Stimulated activated naive CD8-positive, alpha-beta T cell treated with anti-CD3 and anti-CD28 coated beads, Interleukin-15, Interleukin-2, amounts not matched to agents 100 ng/mL and 50 ng/mL, for 24 hours (primary cell): Measurements from ENCODE around the gene CDC5L.

Experiments
- H3K27ac Mint-ChIP-seq: one replicate; pipeline ENCODE4 v1.8.0; 2021; ENCODE audit warnings: mild to moderate bottlenecking, mixed read lengths
- H3K27me3 Mint-ChIP-seq: one replicate; pipeline ENCODE4 v1.8.0; 2021; ENCODE audit warnings: mixed read lengths
- H3K36me3 Mint-ChIP-seq: one replicate; pipeline ENCODE4 v1.8.0; 2021; ENCODE audit warnings: low read depth, mixed read lengths
- H3K4me1 Mint-ChIP-seq: one replicate; pipeline ENCODE4 v1.8.0; 2021; ENCODE audit warnings: low read depth, mixed read lengths
- H3K4me3 Mint-ChIP-seq: one replicate; pipeline ENCODE4 v1.8.0; 2021; ENCODE audit warnings: mild to moderate bottlenecking, mixed read lengths
- H3K9me3 Mint-ChIP-seq: one replicate; pipeline ENCODE4 v1.8.0; 2021; ENCODE audit warnings: mixed read lengths

CDC5L gene

DNA sequence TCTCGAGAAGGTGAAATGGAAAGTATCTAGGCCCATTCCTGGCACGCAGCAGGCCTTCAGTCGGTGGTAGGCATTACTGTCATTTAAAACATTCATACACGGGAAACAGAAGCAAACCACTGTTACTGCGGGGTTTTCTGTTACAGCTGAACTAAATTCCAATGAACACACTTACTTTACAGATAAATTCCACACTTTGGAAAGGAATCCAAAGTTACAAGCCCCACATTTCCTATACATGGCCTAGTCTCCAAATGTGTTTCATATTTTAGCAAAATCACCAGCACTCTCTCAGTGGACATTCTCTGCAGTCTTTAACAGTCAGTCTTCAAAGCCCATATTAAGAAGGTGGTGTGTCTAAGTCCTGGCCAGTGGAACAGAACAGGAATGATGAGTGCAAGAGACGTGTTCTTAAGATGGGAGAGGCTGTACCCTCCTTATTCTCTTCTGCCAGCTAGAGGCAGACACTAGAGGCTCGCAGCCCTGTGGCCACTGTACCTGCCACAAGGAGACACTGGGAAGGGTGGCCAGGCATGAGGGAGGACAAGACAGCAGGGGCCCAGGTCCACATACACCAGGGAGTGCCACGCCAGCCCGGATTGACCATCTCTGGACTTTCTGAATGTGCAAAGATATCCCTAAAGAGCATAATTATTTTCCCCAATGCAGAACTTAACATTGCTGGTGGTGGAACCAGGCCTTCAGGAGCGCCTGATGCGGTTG is 76.4 kb downstream of the CDC5L start:
- no peaks in the 10 kb centered on the region for H3K36me3 Mint-ChIP-seq
- no peak overlapping the region for H3K4me3 Mint-ChIP-seq
- no peak overlapping the region for H3K27ac Mint-ChIP-seq
- no peaks in the 10 kb centered on the region for H3K9me3 Mint-ChIP-seq
- H3K27me3 Mint-ChIP-seq: no peaks in the 10 kb centered on the region
- no peaks in the 10 kb centered on the region for H3K4me1 Mint-ChIP-seq

DNA sequence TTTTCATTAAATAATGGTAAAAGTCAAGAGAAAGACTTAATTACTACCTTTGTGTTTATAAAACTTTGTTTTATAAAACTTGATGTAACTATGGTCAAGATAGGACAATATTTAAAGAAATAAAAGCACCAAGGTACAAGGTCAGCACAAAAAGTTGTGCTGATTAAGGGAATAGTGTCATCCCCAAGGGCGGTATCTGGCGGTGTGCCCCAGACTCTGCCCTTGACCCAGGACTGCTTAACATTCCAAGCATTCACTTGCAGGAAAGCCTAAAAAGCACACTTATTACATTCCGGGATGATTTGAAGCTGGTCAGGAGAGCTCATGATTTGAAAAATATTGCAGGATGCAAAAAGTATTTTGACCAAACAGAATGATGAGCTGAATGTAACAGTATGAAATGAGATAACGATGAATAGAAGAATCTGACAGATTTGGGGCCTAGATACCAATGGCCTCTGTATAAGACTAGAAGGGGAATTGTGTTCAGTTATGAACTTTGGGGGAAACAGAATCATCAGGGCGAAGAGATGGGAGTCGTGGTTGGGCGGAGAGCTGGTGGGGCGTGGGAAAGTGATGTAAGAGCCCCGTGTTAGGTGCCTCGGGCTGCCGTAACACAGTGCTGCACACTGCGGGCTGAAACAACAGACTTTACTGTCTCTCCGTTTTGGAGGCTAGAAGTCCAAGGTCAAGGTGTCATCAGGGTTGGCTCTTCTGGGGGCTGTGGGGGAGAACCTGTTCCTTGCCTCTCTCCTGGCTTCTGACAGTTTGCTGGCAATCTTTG is 77.2 kb downstream of the CDC5L start:
- H3K4me1 Mint-ChIP-seq: no peaks in the 10 kb centered on the region
- H3K36me3 Mint-ChIP-seq: no peaks in the 10 kb centered on the region
- H3K9me3 Mint-ChIP-seq: no peaks in the 10 kb centered on the region
- no peak overlapping the region for H3K27ac Mint-ChIP-seq
- no peaks in the 10 kb centered on the region for H3K27me3 Mint-ChIP-seq
- no peak overlapping the region for H3K4me3 Mint-ChIP-seq

DNA sequence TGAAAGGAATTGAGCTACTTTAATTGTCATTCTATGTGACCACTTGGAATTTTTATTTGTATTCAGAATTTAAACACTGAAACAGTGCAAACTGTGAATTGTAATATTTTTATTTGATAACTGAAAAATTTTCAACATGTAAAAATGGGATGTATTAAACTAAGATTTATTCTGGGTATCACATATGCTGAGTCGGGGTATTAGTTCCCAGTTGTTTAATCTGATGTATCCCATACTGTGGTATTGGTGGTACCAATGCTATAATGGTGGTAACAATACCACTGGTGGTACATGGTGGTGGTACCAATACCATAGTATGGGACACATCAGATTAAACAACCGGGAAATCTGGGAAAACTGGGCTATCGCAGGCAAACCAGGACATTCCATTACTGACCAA is 79.4 kb downstream of the CDC5L start:
- Mint-ChIP-seq H3K4me1 (no peaks in the 10 kb centered on the region), H3K27me3 (no peaks in the 10 kb centered on the region), H3K27ac (no peak overlapping the region), H3K36me3 (no peaks in the 10 kb centered on the region), H3K9me3 (no peaks in the 10 kb centered on the region), H3K4me3 (no peak overlapping the region)

DNA sequence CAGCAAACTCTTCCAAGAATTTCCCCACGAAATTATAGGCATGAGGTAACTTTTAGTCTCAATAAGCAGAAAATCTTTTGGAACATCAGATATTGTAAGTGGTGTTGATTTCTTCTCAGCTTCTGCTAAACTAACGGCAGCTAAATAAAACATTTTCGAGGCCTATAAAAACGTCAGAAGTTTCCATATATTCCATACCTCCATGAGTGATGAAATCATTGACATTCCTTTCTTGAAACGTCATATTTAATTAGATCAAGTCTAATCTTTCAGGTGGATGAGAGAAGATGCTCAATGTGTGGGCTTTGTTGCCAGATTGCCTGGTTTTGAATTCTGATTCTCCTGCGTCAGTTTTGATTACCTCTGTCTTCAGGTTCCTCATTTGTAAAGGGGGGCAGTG is 81.3 kb downstream of the CDC5L start:
- Mint-ChIP-seq H3K9me3 (no peaks in the 10 kb centered on the region), H3K27me3 (no peaks in the 10 kb centered on the region), H3K4me3 (no peak overlapping the region), H3K27ac (no peak overlapping the region), H3K4me1 (no peaks in the 10 kb centered on the region), H3K36me3 (no peaks in the 10 kb centered on the region)

DNA sequence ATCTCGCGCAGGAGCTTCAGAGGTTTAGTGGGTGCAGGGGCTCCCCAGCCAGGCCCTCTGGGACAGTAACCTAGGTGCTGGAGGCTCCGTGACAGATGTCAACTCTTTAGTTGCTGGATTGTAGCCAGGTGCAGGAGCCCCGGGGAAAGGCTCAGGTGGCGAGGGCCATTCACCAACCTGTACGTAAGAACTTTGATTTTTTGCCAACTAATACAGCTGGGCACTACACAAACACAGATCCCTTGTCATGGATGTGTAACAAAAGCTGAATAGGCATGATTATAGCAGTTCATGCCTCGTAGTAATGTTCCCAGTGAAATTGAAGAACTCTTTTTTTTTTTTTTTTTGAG is 82.6 kb downstream of the CDC5L start:
- no peaks in the 10 kb centered on the region for H3K36me3 Mint-ChIP-seq
- no peak overlapping the region for H3K4me3 Mint-ChIP-seq
- H3K27me3 Mint-ChIP-seq: peaks cover 3% of the 10 kb centered on the region
- no peaks in the 10 kb centered on the region for H3K9me3 Mint-ChIP-seq
- no peak overlapping the region for H3K27ac Mint-ChIP-seq
- H3K4me1 Mint-ChIP-seq: no peaks in the 10 kb centered on the region

DNA sequence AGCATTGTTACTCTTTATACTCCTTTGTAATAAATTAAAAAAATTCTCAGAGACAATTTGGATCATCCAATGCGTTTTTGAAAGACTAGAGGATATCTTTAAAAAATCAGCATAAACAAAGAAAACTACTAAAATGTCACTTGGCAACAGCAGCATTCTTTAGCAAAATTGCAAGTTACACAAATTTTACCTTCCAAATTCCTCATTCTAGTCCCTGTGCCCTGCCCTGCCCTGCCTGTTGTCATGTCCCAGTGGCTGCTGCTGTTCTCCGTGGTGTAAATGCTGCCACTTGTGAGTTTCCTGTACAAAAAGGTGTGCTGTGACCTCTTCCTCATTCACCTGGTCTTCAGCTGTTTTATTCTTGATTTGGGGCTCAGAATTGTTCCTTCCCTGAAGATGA is 83.2 kb downstream of the CDC5L start:
- Mint-ChIP-seq H3K36me3 (no peaks in the 10 kb centered on the region), H3K27me3 (peaks cover 6% of the 10 kb centered on the region), H3K27ac (no peak overlapping the region), H3K4me1 (no peaks in the 10 kb centered on the region), H3K9me3 (no peaks in the 10 kb centered on the region), H3K4me3 (no peak overlapping the region)

DNA sequence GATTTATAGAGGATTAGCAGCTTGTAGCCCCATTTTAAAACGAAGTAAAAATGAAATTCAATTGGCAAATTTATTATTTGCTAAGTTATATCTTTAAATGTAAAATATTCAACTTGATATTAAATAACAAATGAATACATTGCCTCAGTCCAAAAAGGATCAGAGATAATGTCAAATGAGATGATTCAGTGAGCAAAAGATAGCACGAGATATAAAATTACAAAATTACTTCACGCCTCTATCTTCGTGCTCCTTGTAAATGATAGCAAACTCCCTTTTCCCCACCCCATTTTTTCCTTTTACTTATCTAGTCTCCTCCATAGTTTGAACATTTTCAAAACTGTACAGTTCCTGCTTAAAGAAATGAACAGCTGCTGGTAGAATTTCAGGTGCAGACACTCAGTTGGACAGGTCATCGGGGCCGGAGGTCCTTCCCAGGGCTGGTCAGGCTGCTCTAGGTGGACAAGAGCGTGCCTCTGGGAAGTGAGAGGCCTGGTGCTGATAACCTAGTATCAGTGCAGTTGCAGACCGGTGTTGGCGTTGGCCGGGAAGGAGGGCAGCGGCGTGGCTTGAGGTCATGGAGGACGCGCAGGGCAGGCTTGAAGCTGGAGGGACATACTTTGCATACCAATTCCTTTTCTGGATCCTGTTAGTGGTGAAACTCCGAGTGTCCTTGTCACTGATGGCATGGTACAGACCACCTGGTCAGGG is 83.9 kb downstream of the CDC5L start:
- H3K4me3 Mint-ChIP-seq: no peak overlapping the region
- H3K4me1 Mint-ChIP-seq: no peaks in the 10 kb centered on the region
- peaks cover 6% of the 10 kb centered on the region for H3K27me3 Mint-ChIP-seq
- H3K36me3 Mint-ChIP-seq: no peaks in the 10 kb centered on the region
- H3K27ac Mint-ChIP-seq: no peak overlapping the region
- H3K9me3 Mint-ChIP-seq: no peaks in the 10 kb centered on the region

DNA sequence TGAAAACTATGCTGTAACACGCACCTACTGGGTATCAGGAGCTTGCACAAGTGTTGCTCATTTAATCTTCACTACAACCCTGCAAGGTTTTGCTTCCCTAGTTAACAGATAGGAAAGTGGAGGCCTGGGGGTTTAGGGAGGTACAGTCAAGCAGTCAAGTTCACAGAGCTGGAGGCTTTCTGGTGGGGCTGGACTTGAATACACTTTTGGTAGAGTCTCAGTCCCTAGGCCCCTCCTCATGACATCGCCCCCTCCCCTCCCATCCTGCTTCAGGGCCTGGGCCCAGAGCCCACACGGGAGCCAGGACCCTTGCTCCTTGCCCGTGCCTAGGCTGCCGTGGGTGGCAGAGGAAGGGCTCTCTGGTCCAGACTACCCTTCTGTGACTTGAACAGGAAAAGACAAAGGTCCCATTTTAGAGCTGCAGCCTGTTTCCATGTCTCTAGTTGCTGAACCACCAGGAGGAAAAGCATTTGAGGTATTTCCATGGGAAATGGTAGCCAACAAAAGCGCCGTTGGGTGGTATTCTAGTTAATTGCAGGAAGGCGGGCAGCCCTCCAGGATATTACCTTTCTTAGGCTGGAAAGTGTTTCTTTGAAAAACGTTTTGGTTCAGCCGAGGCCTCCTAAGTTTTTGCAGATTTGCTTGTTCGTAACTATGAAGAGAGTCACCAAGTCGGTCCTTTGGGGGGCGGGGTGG is 84.9 kb downstream of the CDC5L start:
- peaks cover 6% of the 10 kb centered on the region for H3K27me3 Mint-ChIP-seq
- no peaks in the 10 kb centered on the region for H3K9me3 Mint-ChIP-seq
- H3K27ac Mint-ChIP-seq: no peak overlapping the region
- H3K36me3 Mint-ChIP-seq: no peaks in the 10 kb centered on the region
- no peaks in the 10 kb centered on the region for H3K4me1 Mint-ChIP-seq
- no peak overlapping the region for H3K4me3 Mint-ChIP-seq

DNA sequence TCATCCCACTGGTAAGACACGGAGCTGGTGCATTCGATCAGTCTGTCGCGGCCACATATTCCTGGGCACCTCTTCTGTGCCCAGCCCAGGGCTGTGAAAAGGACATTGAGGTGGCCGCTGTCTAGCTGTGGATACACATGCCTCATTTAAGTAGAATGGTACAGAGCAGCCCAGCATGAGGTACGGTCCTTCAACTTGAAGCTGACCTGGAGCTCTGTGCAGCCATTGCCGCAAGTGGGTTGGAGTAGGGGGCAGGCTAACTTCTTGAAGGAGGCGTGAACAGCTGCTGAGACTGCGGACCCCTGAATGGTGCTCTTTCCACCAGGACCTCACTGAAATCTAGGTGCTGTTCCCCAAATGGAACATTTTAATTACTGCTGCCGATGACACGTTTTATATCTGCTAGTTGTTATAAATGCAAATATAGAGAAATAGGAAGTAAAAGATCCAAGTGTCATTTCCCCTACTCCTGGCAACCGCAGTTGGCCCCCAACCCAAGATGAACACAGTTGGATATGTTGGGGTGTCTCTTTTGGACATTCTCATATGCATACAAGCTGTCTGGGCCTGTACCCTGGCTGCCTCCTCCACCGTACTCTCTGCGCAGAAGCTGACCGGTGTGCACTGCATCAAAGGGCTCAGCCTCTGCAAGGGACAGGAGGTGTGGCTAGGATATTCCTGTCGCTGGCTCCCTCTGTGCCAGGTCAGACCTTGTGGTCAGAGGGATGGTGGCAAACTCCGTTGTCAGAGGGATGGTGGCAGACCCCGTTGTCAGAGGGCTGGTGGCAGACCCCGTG is 86.1 kb downstream of the CDC5L start:
- peaks cover 6% of the 10 kb centered on the region for H3K27me3 Mint-ChIP-seq
- no peaks in the 10 kb centered on the region for H3K4me1 Mint-ChIP-seq
- H3K27ac Mint-ChIP-seq: no peak overlapping the region
- H3K36me3 Mint-ChIP-seq: no peaks in the 10 kb centered on the region
- H3K4me3 Mint-ChIP-seq: no peak overlapping the region
- H3K9me3 Mint-ChIP-seq: no peaks in the 10 kb centered on the region

DNA sequence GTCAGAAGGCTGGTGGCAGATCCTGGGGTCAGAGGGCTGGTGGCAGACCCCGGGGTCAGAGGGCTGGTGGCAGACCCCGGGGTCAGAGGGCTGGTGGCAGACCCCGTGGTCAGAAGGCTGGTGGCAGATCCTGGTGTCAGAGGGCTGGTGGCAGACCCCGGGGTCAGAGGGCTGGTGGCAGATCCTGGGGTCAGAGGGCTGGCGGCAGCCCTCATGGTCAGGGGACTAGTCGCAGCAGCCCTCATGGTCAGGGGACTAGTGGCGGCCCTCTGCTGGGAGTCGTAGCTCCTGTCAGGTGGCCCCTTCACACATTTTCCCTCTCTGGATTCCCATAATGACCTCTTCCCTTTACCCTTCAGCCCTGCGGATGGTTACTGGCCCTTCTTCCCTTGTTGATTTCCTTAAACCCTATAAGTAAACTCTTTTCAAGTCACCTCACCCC is 86.7 kb downstream of the CDC5L start:
- H3K4me3 Mint-ChIP-seq: no peak overlapping the region
- H3K36me3 Mint-ChIP-seq: no peaks in the 10 kb centered on the region
- H3K27me3 Mint-ChIP-seq: peaks cover 6% of the 10 kb centered on the region
- no peaks in the 10 kb centered on the region for H3K9me3 Mint-ChIP-seq
- no peak overlapping the region for H3K27ac Mint-ChIP-seq
- no peaks in the 10 kb centered on the region for H3K4me1 Mint-ChIP-seq

DNA sequence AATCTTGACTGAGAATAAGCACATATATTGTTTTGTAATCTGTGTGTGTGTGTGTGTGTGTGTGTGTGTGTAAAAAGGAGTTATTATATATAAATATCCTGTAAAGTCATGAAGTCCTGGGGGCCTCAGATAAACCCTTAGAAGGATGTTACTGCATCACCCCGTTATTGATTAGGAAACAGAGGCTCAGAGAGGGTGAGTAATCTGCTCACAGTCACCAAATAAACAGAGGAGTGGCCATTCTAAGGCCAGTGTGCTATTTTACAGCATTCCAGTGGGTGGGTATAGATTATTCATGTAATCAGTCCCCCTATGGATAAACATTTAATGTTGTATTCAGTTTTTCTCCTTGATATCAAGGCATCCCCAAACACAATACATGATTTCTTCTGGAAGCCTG is 87.1 kb downstream of the CDC5L start:
- no peak overlapping the region for H3K27ac Mint-ChIP-seq
- H3K27me3 Mint-ChIP-seq: peaks cover 6% of the 10 kb centered on the region
- H3K36me3 Mint-ChIP-seq: no peaks in the 10 kb centered on the region
- no peaks in the 10 kb centered on the region for H3K4me1 Mint-ChIP-seq
- no peaks in the 10 kb centered on the region for H3K9me3 Mint-ChIP-seq
- no peak overlapping the region for H3K4me3 Mint-ChIP-seq

DNA sequence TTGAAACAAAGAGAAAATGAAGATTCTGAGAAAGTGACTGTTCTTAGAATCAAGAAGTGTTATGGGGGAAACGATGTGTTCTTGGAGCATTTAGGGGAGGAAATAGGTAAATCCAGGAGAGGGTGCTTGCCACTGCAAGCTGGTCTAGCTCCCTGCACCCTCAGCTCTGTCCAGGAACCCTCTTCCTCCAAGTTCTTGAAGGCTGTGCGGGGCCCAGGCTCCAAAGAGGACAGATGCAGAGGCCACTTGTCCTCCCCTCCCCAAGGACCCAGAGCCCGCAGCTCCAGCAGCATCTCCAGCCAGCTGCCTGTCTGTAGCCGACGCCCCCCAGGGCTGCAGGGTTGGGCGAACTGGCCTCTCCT is 87.9 kb downstream of the CDC5L start:
- Mint-ChIP-seq H3K27ac (no peak overlapping the region), H3K9me3 (no peaks in the 10 kb centered on the region)

DNA sequence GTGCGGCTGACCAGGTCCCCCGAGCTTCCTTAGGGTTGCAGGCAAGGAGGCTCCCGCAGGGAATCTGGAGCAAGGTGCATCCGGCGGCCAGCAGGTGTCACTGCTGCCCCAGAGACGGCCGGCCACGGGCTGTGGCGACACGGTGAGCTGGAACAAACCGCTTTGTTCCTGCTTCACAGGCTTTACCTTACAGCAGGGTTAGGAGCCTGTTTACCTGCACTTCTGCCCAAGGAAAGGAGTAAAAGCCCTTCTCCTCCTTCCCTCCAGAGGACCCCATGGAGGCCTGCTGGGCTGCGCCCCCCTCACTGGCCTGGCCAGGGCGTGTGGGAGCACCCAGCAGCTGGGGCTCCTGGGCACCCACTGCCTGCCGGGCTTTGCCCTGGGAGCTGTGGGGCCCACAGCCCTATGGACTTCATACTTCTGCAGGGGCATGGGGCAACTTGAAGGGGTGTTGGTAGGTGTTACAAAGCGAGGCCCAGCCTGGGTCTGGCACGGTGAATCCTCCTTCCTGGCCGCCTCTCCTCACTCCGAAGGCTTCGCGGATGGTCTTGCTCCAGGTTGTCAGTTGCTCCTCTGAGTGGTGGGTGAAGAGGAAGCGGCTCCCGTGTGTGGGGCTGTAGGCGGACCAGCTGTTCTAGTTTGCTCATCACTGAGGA is 88.4 kb downstream of the CDC5L start:
- H3K9me3 Mint-ChIP-seq: no peaks in the 10 kb centered on the region
- H3K4me1 Mint-ChIP-seq: no peaks in the 10 kb centered on the region
- H3K4me3 Mint-ChIP-seq: no peak overlapping the region
- H3K27me3 Mint-ChIP-seq: peaks cover 6% of the 10 kb centered on the region
- H3K27ac Mint-ChIP-seq: no peak overlapping the region
- H3K36me3 Mint-ChIP-seq: no peaks in the 10 kb centered on the region

More for the DNA sequence above, 87.9 kb downstream of the CDC5L start:
- H3K27me3 Mint-ChIP-seq: peaks cover 6% of the 10 kb centered on the region
- no peaks in the 10 kb centered on the region for H3K36me3 Mint-ChIP-seq
- no peak overlapping the region for H3K4me3 Mint-ChIP-seq
- no peaks in the 10 kb centered on the region for H3K4me1 Mint-ChIP-seq

DNA sequence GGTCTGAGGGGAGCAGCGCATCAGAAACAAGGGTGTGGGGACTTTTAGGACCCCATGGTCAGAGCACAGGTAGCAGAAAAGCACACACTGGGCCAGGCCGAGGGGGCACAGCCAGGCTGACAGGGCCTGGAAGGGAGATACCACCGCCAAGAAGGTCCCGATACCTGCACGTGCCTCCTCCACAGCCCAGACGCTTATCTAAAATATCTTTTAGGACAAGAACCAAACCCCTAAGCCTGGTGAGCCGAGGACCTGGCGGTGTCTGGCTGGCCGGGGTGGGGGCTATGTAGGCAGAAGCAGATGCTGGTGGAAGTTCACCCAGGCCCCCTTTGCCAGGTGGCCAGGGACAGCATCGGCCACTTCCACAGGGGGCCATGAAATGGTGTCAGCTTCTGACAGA is 89.3 kb downstream of the CDC5L start:
- peaks cover 10% of the 10 kb centered on the region for H3K27me3 Mint-ChIP-seq
- no peaks in the 10 kb centered on the region for H3K4me1 Mint-ChIP-seq
- H3K4me3 Mint-ChIP-seq: no peak overlapping the region
- H3K36me3 Mint-ChIP-seq: no peaks in the 10 kb centered on the region
- H3K27ac Mint-ChIP-seq: no peak overlapping the region
- no peaks in the 10 kb centered on the region for H3K9me3 Mint-ChIP-seq
